ENCODE data around the gene KCNMA1. TPM values are rescaled to one million over a fixed set of nuclear protein-coding genes. Genes with fewer than 3 reads are reported as not detected.
"Not testable (repeated sequence)": the region's sequence is repeated elsewhere in the genome, so short reads cannot be mapped to it uniquely, and the experiment has no call there.

The KCNMA1 gene
- total RNA-seq, 1 donor from 2014 or later, result 15.3 TPM

DNA sequence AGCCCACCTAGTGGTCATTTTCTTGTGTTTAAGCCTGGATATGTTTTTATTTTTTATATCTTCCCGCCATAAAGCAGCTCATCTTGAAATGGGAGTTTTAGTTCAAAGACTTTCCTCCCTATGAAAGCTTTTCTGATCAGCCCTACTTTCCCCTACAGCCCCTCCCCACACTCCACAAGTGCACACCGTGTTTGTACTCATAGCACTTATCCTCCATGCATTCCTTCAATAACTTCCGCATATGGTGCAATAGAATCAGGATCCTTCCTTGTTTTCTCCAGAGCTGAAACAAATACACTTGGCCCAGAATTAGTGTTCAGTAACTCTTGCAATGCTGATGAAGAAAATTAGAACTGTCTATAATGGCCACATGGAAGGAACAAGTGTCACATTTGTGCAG, 235.9 kb downstream of the KCNMA1 start:
- no peak for DNase-seq (ENCODE audit: low read depth)

GRCh38 chr10:77400033-77400432, 237.6 kb downstream of the KCNMA1 start:
- no peak for DNase-seq (ENCODE audit: low read depth)

DNA sequence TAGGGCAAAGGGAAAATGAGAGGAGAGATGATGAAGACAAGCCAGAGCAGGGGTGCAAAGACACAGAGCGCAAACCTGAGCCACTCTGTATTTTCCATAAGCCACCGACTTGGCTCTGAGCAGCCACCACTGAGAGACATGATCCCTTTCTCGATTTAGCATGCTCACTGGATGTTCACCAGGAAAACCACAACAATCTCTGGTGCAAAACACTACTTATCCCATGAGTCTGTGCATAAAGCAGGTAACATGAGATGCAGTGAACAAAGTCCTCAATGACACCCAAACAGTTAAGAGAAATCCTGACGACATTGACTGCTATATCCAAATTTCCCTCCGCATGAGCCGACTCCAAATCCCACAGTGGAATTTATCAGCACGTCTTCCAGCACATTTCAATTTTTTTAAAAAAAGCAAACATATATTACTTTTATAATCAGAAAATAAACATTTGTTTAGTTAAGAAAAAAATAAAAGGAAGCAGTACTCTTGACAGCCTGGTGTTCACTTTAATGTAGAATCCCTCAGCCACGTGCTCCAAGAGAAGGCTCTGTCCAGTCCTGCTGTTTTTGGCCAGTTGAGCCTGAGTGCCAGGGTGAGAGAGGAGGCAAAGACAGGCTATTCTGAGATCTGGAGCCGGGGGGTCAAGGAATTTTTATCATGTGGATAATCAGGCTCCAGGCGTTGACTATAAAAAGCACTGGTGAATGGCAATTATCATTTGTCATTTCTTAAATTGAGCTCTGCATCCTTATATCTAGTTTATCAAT, 238.4 kb downstream of the KCNMA1 start:
- DNase-seq (ENCODE audit: low read depth), result peak; percentile 50

DNA sequence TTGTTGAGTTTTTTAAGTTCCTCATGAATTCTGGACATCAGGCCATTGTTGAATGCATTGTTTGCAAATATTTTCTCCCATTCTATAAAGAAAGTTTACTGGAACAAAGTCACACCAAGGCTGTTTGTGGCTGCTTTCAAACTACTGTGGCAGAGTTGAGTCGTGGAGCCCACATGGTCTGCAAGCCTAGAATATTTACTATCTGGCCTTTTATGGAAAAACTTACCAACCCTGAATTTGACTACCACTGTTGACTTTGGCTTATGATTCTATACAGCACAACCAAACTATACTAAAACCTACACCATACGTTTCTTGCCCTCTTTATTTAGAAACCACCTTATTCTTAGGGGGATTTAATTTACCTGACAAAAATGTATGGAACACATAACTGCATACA, 239.1 kb downstream of the KCNMA1 start:
- no peak for DNase-seq (ENCODE audit: low read depth)

DNA sequence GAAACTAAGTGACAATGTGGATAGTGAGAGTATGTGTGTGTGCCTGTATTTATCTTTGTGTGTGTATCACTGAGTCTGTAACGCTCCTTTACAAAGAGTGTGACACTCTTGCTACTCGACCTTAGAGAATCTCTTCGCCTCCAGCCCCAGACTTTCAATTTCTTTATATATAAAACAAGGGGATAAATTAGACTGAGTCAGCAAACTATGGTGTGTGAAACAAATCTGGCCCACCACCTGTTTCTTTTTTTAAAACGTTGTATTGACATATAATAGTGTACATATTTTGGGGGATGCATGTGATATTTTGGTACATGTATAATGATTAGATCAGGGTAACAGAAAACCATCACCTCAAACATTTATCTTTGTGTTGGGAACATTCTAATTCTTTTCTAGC, 240.5 kb downstream of the KCNMA1 start:
- DNase-seq (ENCODE audit: low read depth), result no peak

DNA sequence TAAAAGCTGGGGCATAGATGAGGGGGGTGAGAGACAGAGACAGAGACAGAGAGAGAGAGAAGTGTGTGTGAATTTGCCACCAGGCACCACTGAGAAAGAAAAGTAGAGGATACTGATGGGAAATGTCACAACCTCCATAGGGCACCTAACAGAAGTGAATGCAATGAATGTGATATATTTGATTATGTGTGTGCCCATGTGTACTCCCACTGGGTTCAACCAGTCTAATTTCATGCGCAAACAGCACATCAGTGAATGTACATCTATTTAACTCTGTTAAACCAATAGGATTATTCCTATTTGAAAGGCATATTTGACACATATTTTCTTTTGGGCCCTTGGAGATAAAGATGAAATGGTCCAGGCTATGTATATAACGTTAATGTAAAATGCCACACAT, 241.3 kb downstream of the KCNMA1 start:
- DNase-seq (ENCODE audit: low read depth), result no peak

- peak; percentile 78 for DNase-seq (ENCODE audit: low read depth)
Measured at GRCh38 chr10:77393821-77394501, 243.6 kb downstream of the KCNMA1 start.

GRCh38 chr10:77393411-77393810, 244.2 kb downstream of the KCNMA1 start:
- DNase-seq (ENCODE audit: low read depth), result no peak

- peak; percentile 62 for DNase-seq (ENCODE audit: low read depth)
Measured at GRCh38 chr10:77392851-77393250, 244.8 kb downstream of the KCNMA1 start.

- DNase-seq (ENCODE audit: low read depth), result peak; percentile 35
Measured at GRCh38 chr10:77392236-77392721, 245.3 kb downstream of the KCNMA1 start.

GRCh38 chr10:77391605-77392235, 245.9 kb downstream of the KCNMA1 start:
- DNase-seq (ENCODE audit: low read depth), result peak; percentile 92

DNA sequence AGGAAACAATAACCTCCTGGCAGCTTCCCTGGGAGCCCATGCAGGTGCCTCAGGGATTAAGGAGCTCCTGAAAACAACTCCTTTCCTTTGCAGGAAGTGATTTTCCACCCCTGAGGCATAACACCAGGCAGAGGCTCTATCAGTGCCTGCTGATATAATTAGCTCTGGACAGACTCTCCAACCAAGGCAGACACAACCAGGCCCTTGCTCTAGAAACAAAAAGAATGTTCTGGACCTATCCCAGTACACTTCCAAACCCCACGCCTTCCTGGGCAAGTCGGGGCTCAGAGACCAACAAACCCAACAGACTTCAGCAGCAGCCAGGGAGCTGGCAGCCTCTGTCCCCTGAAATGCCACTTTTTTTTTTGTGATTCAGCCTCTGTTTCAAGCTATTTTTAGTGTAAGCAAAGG, 247.1 kb downstream of the KCNMA1 start:
- DNase-seq (ENCODE audit: low read depth), result peak; percentile 36

GRCh38 chr10:77388571-77389100, 249.0 kb downstream of the KCNMA1 start:
- no peak for DNase-seq (ENCODE audit: low read depth)

GRCh38 chr10:77387701-77388100, 249.9 kb downstream of the KCNMA1 start:
- not testable (repeated sequence) for DNase-seq (ENCODE audit: low read depth)

- no peak for DNase-seq (ENCODE audit: low read depth)
Measured at GRCh38 chr10:77387247-77387646, 250.4 kb downstream of the KCNMA1 start.

- no peak for DNase-seq (ENCODE audit: low read depth)
Measured at GRCh38 chr10:77386838-77387237, 250.8 kb downstream of the KCNMA1 start.

GRCh38 chr10:77386365-77386764, 251.2 kb downstream of the KCNMA1 start:
- no peak for DNase-seq (ENCODE audit: low read depth)

DNA sequence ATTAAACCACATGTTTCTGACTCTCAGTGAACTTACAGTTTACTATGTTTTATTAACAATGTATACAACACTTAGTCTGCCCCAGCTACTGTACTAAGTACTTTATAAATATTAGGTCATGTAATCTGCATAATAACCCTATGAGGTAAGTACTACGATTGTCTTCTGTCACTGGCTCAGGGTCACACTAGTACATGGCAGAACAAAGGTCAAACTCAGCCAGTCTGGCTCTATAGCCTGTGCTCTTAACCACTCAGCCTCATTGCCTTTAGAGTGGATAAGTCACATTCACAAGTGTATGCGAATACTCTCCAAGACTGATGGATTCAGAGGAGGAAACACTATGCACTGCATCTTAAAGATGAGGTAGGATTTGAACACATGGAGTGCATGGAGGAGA, 252.3 kb downstream of the KCNMA1 start:
- DNase-seq (ENCODE audit: low read depth), result no peak

GRCh38 chr10:77383861-77384553, 253.6 kb downstream of the KCNMA1 start:
- no peak for DNase-seq (ENCODE audit: low read depth)

- DNase-seq (ENCODE audit: low read depth), result no peak
Measured at GRCh38 chr10:77381750-77382149, 255.9 kb downstream of the KCNMA1 start.

DNA sequence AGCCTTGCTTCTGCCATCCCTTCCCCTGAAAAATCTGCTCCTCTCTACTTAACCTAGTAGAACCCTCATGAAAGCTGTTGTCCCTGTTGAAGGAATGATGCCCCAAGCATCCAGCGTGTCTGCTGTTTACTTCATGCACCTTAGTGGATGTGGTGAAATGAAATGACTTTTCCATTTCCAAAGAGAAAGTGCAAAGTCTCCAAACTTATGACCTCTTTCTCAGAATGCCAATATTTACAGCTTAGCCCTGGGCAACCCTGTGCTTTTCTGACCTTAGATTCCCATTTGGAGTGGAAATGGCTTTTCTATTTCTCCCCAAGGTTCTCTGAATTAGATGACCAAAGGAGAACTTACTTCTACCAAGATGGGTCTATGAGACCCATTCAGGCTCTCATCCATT, 256.9 kb downstream of the KCNMA1 start:
- DNase-seq (ENCODE audit: low read depth), result no peak
